ENCODE data around the gene CAT.

GRCh38 chr11:34476849-34477248 lies 38.1 kb downstream of the CAT start:
- TF ChIP-seq POLR2A (conservative IDR thresholded peaks at IDR 0.05) (no peak), MAZ (CRISPR knock-in tag; conservative IDR thresholded peaks at IDR 0.05 in 1 of 2, IDR thresholded peaks at IDR 0.05 in 1 of 2) (no peak), NELFE (IDR thresholded peaks at IDR 0.05; ENCODE audit: insufficient read depth, insufficient read length) (no peak), ELF1 (tag; IDR thresholded peaks at IDR 0.05) (no peak), ELK1 (CRISPR knock-in tag; IDR thresholded peaks at IDR 0.05) (no peak), FOXJ2 (tag; IDR thresholded peaks at IDR 0.05) (no peak), BRCA1 (IDR thresholded peaks at IDR 0.05) (no peak), BRCA1 (CRISPR knock-in tag; IDR thresholded peaks at IDR 0.05) (no peak), SMARCA4 (IDR thresholded peaks at IDR 0.05) (no peak), ZNF232 (CRISPR knock-in tag; IDR thresholded peaks at IDR 0.05) (no peak), ZFP1 (CRISPR knock-in tag; IDR thresholded peaks at IDR 0.05) (no peak), E2F4 (CRISPR knock-in tag; IDR thresholded peaks at IDR 0.05; ENCODE audit: low read depth) (no peak)
